ENCODE measurements around the gene SMO.

DNA sequence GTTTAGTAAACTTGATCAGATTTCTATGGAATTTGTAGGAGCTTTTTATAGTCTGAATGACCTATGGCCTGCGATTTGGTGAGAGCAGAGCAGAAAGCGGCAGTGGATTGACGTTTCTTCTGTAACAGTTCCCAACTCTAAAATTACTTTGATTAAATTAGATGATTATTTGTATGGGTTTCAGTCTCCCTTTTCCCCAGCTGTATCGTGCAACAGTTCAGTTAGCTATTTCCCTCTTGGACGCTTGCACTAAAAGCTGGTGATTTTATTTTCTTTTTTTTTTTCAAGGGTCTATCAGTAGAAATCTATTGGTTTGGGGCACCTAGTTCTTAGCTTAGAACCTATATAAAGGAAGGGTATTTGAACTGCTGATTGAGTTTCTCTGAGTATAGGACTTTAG is 43.2 kb downstream of the SMO start:
- TF ChIP-seq POLR2AphosphoS5 (IDR thresholded peaks at IDR 0.05; ENCODE audit: low read depth, low read length), result no peak
- TF ChIP-seq, protein P1, sequence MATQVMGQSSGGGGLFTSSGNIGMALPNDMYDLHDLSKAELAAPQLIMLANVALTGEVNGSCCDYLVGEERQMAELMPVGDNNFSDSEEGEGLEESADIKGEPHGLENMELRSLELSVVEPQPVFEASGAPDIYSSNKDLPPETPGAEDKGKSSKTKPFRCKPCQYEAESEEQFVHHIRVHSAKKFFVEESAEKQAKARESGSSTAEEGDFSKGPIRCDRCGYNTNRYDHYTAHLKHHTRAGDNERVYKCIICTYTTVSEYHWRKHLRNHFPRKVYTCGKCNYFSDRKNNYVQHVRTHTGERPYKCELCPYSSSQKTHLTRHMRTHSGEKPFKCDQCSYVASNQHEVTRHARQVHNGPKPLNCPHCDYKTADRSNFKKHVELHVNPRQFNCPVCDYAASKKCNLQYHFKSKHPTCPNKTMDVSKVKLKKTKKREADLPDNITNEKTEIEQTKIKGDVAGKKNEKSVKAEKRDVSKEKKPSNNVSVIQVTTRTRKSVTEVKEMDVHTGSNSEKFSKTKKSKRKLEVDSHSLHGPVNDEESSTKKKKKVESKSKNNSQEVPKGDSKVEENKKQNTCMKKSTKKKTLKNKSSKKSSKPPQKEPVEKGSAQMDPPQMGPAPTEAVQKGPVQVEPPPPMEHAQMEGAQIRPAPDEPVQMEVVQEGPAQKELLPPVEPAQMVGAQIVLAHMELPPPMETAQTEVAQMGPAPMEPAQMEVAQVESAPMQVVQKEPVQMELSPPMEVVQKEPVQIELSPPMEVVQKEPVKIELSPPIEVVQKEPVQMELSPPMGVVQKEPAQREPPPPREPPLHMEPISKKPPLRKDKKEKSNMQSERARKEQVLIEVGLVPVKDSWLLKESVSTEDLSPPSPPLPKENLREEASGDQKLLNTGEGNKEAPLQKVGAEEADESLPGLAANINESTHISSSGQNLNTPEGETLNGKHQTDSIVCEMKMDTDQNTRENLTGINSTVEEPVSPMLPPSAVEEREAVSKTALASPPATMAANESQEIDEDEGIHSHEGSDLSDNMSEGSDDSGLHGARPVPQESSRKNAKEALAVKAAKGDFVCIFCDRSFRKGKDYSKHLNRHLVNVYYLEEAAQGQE (IDR thresholded peaks at IDR 0.05; ENCODE audit: insufficient read depth in 1 of 2, low read depth in 2 of 2, low read length in 2 of 2), result no peak
- no peak for TF ChIP-seq TAF1 (IDR thresholded peaks at IDR 0.05; ENCODE audit: borderline replicate concordance, insufficient read depth, low read length)
- no peak for TF ChIP-seq SIN3A (IDR thresholded peaks at IDR 0.05; ENCODE audit: borderline replicate concordance, insufficient read depth, low read length)

Data from PFSK-1 (cell line).